ENCODE measurements around the gene CMKLR1. TPM values are rescaled to one million over a fixed set of nuclear protein-coding genes. Genes with fewer than 3 reads are reported as not detected.

CMKLR1 gene
- total and polyA plus RNA-seq, 2 donors (not counting 3 experiments of a cell fraction or from before 2014, with no cell fraction given): 0.61 TPM; not detected in 1

GRCh38 chr12:108267450-108267849 lies 71.7 kb downstream of the CMKLR1 start:
- no peaks in the 10 kb centered on the region for H4K20me1 ChIP-seq (replicated peaks; ENCODE audit: control insufficient read depth, extremely low read depth, insufficient read depth, low read length)
- intact Hi-C loops (cut with micrococcal nuclease) (no loop called here), dilution Hi-C loops (cut with MboI; ENCODE audit: extremely low pct_ligation_motif_present, low sequenced_read_pairs) (no loop called here)
- BruUV-seq (replicated peaks): no TSS peak
- no peaks in the 10 kb centered on the region for H3K79me2 ChIP-seq (ENCODE audit: control insufficient read depth, insufficient read depth, low read length)
- H3K4me3 ChIP-seq (replicated peaks in 1 of 3; ENCODE audit: insufficient read depth in 1 of 3, low read depth in 1 of 3, low read length in 3 of 3): no peak overlapping the region
- H3K9ac ChIP-seq (replicated peaks; ENCODE audit: extremely low read depth, insufficient read depth, low read length): no peak overlapping the region
- no peaks in the 10 kb centered on the region for H3K9me3 ChIP-seq (replicated peaks; ENCODE audit: control insufficient read depth, insufficient read depth, low read length)
- H3K27me3 ChIP-seq (ENCODE audit: control insufficient read depth in 2 of 2, insufficient read depth in 2 of 2, low read length in 2 of 2): no peaks in the 10 kb centered on the region
- FAIRE-seq (no peak), DNase-seq (ENCODE audit: low read depth, low spot score) (no peak)
- H3K4me2 ChIP-seq (ENCODE audit: insufficient read depth, low read length): no peak overlapping the region
- TF ChIP-seq POLR2A (IDR thresholded peaks at IDR 0.05; ENCODE audit: low read depth, low read length): no peak
- TF ChIP-seq MAX (IDR thresholded peaks at IDR 0.05; ENCODE audit: insufficient read depth, insufficient read length): no peak
- TF ChIP-seq JUN (IDR thresholded peaks at IDR 0.05; ENCODE audit: borderline replicate concordance, insufficient read depth, insufficient read length, low read depth): no peak
- TF ChIP-seq FOS (IDR thresholded peaks at IDR 0.05; ENCODE audit: borderline replicate concordance, insufficient read depth, low read length): no peak
- no peak for TF ChIP-seq CTCF (IDR thresholded peaks at IDR 0.05; ENCODE audit: extremely low read depth in 1 of 2, insufficient read depth in 1 of 2, low read depth in 1 of 2, low read length in 2 of 2)
- no peak for TF ChIP-seq GATA2 (IDR thresholded peaks at IDR 0.05; ENCODE audit: insufficient read depth, insufficient read length, low read depth, low read length)
- no peak for TF ChIP-seq POLR2AphosphoS5 (IDR thresholded peaks at IDR 0.05; ENCODE audit: insufficient read depth, low read depth, low read length)
- TF ChIP-seq MYC (IDR thresholded peaks at IDR 0.05; ENCODE audit: low read depth, low read length): no peak
- TF ChIP-seq EZH2 (IDR thresholded peaks at IDR 0.05; ENCODE audit: borderline replicate concordance, low read depth, low read length, severe bottlenecking): no peak
- H3K9me1 ChIP-seq (replicated peaks; ENCODE audit: control insufficient read depth, extremely low read depth, insufficient read depth, low read length): no peaks in the 10 kb centered on the region
- ChIA-PET POLR2A (no interaction called here), CTCF (no interaction called here)
- no peaks in the 10 kb centered on the region for H3K4me1 ChIP-seq (ENCODE audit: control insufficient read depth, extremely low read depth, insufficient read depth, low read length)
- H3K27ac ChIP-seq (ENCODE audit: insufficient read depth, low read depth, low read length): no peak overlapping the region
- no peak overlapping the region for H2AFZ ChIP-seq (ENCODE audit: low read depth, low read length)
- H3K36me3 ChIP-seq (ENCODE audit: control insufficient read depth in 2 of 2, extremely low read depth in 1 of 2, insufficient read depth in 2 of 2, low read length in 2 of 2): no peaks in the 10 kb centered on the region
